IPS DF 6.9 (cell line): ENCODE measurements around the gene FRG2B.
"Not testable (repeated sequence)": the region's sequence is repeated elsewhere in the genome, so short reads cannot be mapped to it uniquely, and the experiment has no call there.

ENCODE experiments used
- DNase-seq: peaks from one replicate; pipeline ENCODE4 v3.0.0-alpha.2; 2013; ENCODE audit warnings: low read depth, low spot score
- H3K27ac ChIP-seq: one replicate; pipeline ENCODE4 v1.5.1; 2013; ENCODE audit warnings: low read length, control low read depth
- H3K27me3 ChIP-seq: 2 replicates; pipeline ENCODE4 v1.6.1; 2013; ENCODE audit warnings: mild to moderate bottlenecking, low read length; ENCODE audit not compliant: control insufficient read depth, insufficient read depth
- H3K36me3 ChIP-seq: 2 replicates; pipeline ENCODE4 v1.6.1; 2013; ENCODE audit warnings: low read length; ENCODE audit not compliant: control insufficient read depth, insufficient read depth
- H3K4me1 ChIP-seq: 2 replicates; pipeline ENCODE4 v1.6.1; 2013; ENCODE audit warnings: low read length; ENCODE audit not compliant: control insufficient read depth, insufficient read depth
- H3K4me3 ChIP-seq: 2 replicates; pipeline ENCODE4 v1.5.1; 2013; ENCODE audit warnings: mild to moderate bottlenecking, low read length
- H3K9me3 ChIP-seq: 2 replicates; pipeline ENCODE4 v1.6.1; 2013; ENCODE audit warnings: low read length, inconsistent platforms; ENCODE audit not compliant: control insufficient read depth, insufficient read depth
- WGBS: extraction: QIAGEN DNeasy Blood & Tissue Kit; methylation state at CpG from one replicate; pipeline ENCODE4 v1.1.7; 2013; ENCODE audit warnings: mixed read lengths, missing lambda C conversion rate; ENCODE audit not compliant: insufficient read length, insufficient coverage; 5-methylcytosine and 5-hydroxymethylcytosine counted together

FRG2B gene

DNA sequence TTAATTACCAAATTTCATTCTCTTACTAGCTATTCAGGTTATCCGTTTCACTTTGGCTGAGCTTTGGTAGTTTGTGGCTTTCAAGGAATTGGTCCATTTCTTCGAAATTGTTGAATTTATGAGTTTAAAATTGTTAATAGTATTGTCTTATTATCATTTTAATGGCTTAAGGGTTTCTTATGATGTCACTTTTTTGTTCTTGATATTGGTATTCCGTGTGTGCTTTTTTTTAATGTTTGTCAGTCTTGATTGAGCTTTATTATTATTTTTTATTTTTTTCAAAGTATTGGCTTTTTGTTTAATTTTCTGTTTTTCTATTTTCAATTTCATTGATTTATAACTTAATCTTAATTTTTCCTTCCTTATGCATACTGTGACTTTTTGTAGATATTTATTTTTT lies 25.9 kb downstream of the FRG2B start:
- Histone ChIP-seq H3K27ac (no peak overlapping the region), H3K36me3 (no peaks in the 10 kb centered on the region), H3K27me3 (no peaks in the 10 kb centered on the region), H3K4me1 (no peaks in the 10 kb centered on the region), H3K9me3 (peaks cover 10% of the 10 kb centered on the region), H3K4me3 (no peak overlapping the region)
- WGBS, result 100% methylated on average over 1 of the region's 3 CpGs
- DNase-seq, result no peak

DNA sequence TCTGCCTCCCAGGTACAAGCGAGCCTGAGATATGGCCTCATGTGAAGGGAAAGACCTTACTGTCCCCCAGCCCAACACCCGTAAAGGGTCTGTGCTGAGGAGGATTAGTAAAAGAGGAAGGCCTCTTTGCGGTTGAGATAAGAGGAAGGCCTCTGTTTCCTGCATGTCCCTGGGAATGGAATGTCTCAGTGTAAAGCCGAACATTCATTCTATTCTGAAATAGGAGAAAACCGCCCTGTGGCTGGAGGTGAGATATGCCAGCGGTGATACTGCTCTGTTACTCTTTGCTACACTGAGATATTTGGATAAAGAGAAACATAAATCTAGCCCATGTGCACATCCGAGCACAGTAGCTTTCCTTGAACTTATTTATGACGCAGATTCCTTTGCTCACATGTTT lies 26.7 kb downstream of the FRG2B start:
- H3K27me3 ChIP-seq, H3K4me3 ChIP-seq, H3K4me1 ChIP-seq, H3K27ac ChIP-seq, DNase-seq, H3K36me3 ChIP-seq: not testable (repeated sequence)
- H3K9me3 ChIP-seq, result peaks cover 10% of the 10 kb centered on the region
- no CpG with 5 or more reads among the region's 8 CpGs for WGBS

DNA sequence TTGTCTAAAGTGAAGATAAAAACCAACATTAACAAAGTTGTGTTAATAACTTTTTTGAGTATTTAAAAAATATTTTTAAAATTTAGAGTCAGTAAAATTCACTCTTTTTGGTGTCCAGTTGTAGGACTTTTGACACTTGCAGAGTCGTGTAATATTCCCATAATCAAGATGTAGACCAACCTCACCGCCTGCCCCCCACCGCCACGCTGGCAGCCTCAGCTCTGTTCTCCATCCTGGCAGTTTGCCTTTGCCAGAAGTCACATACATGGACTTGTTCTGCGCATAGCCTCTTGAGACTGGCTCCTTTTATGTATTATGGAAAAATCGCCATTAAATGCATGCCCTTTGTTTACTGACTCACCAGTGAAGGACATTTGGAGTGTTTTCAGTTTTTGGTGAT lies 33.9 kb downstream of the FRG2B start:
- Histone ChIP-seq H3K4me1 (no peaks in the 10 kb centered on the region; the same call in 1 of the 2 replicates), H3K9me3 (peaks cover 21% of the 10 kb centered on the region), H3K36me3 (no peaks in the 10 kb centered on the region), H3K27me3 (no peaks in the 10 kb centered on the region), H3K27ac (no peak overlapping the region), H3K4me3 (no peak overlapping the region)
- no peak for DNase-seq
- no CpG with 5 or more reads among the region's 6 CpGs for WGBS

DNA sequence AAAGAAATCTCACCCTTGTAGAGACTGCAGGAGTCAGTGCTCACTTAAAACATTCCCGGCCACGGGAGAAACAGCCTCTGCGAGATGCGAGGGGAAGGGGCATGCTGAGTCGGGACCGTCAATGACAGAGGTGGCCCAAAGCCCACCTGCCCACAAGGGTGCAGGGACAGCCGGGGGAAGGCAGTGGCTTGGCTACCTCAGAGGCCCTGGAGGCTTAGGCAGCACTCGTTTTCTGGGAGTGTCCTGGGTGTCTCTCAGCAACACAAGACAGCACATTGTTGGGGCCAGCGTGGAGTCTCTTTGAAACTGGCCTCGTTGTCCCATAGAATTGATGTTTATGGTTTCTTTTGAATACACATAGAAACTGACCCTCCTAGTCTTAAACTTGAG lies 35.6 kb downstream of the FRG2B start:
- Histone ChIP-seq H3K9me3 (peaks cover 21% of the 10 kb centered on the region), H3K36me3 (no peaks in the 10 kb centered on the region), H3K27me3 (no peaks in the 10 kb centered on the region), H3K4me3 (no peak overlapping the region), H3K4me1 (no peaks in the 10 kb centered on the region; the same call in 1 of the 2 replicates), H3K27ac (no peak overlapping the region)
- WGBS, result no CpG with 5 or more reads among the region's 10 CpGs
- DNase-seq, result no peak

DNA sequence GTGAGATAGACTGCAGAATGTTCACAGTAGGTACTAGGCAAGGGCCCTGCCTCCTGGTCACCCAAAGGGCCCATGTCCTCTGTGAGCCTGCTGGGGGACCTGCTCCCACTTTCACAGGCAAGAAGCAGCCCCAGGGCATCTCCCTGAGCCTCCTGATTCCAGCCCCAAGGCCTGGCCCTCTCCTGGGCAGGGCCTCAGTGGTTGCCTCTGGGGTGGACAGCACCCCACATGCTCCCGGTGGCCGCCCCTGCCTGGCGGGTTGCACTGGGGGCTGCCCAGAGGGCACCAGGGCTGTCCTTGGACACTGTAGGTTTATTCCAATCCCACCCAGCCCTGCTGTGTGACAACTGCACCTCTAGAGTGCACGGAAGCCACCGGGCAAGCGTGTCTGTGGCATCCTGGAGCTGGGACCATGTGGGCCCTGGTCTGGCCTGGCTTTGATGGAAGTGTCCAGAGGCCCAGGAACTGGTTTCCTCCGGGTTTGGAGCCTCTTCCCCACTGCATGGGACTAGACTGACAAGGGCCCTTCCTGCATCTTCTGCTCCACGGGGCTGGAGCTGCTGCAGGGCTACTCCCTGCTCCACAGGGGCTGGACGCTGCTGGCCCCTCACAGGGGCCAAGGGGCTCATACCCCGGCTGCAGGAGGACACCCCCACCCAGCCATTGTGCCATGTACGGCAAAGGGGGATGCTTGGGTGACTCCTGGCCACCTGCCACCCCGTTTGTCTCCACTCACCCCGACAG lies 36.2 kb downstream of the FRG2B start:
- DNase-seq, result no peak
- no CpG with 5 or more reads among the region's 13 CpGs for WGBS
- Histone ChIP-seq H3K4me1 (no peaks in the 10 kb centered on the region; the same call in 1 of the 2 replicates), H3K36me3 (no peaks in the 10 kb centered on the region), H3K9me3 (peaks cover 21% of the 10 kb centered on the region), H3K27me3 (no peaks in the 10 kb centered on the region), H3K4me3 (no peak overlapping the region), H3K27ac (no peak overlapping the region)

DNA sequence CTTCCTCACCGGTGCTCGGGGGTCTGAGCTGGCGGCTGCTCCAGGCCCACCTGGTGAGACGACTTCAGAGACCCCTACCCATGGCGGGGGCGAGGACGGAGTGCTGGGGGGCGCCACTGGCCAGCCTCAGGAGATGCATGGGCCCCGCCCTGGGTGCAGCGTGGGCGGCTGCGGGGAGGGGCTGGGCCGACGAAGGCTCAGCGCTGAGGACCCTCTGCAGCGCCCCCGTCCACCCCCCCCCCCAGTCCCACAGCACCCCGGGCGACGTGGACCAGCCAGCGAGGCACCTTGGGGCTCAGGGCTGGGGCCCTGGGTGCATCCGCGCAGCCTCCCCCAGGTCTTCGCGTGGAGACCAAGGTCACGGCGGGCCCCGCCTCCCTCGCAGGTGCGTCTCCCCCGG lies 49.6 kb downstream of the FRG2B start:
- no CpG with 5 or more reads among the region's 31 CpGs for WGBS
- not testable (repeated sequence) for H3K9me3 ChIP-seq

More for the DNA sequence above, 49.6 kb downstream of the FRG2B start:
- not testable (repeated sequence) for H3K27ac ChIP-seq, H3K36me3 ChIP-seq, DNase-seq, H3K4me3 ChIP-seq, H3K4me1 ChIP-seq, H3K27me3 ChIP-seq
